GM12874 (cell line): ENCODE results near the gene ST14.

Experiments
- CTCF ChIP-seq: IDR thresholded peaks from 2 replicates; pipeline ENCODE4 v1.5.1; 2011; ENCODE audit warnings: low read depth, mild to moderate bottlenecking, control low read depth, low read length, moderate library complexity; ENCODE audit not compliant: insufficient read depth

ST14 gene

GRCh38 chr11:130137999-130138398 lies 21.6 kb upstream of the ST14 start:
- no peak for TF ChIP-seq CTCF

- TF ChIP-seq CTCF = no peak
Observed at GRCh38 chr11:130139401-130139800, 20.2 kb upstream of the ST14 start.

GRCh38 chr11:130141561-130142341 lies 17.8 kb upstream of the ST14 start:
- no peak for TF ChIP-seq CTCF

DNA sequence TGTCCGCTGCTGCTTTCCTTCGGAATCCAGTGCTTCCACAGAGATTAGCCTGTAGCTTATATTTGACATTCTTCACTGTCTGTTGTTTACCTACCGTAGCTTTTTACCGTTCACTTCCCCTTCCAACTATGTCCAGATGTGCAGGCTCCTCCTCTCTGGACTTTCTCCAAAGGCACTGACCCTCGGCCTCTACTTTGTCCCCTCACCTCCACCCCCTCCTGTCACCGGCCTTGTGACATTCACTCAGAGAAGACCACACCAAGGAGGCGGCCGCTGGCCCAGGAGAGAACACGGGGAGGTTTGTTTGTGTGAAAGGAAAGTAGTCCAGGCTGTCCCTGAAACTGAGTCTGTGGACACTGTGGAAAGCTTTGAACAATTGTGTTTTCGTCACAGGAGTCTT lies 15.4 kb upstream of the ST14 start:
- TF ChIP-seq CTCF = no peak

- no peak for TF ChIP-seq CTCF
Observed at GRCh38 chr11:130144861-130145281, 14.7 kb upstream of the ST14 start.

- no peak for TF ChIP-seq CTCF
Observed at GRCh38 chr11:130145311-130145812, 14.2 kb upstream of the ST14 start.

DNA sequence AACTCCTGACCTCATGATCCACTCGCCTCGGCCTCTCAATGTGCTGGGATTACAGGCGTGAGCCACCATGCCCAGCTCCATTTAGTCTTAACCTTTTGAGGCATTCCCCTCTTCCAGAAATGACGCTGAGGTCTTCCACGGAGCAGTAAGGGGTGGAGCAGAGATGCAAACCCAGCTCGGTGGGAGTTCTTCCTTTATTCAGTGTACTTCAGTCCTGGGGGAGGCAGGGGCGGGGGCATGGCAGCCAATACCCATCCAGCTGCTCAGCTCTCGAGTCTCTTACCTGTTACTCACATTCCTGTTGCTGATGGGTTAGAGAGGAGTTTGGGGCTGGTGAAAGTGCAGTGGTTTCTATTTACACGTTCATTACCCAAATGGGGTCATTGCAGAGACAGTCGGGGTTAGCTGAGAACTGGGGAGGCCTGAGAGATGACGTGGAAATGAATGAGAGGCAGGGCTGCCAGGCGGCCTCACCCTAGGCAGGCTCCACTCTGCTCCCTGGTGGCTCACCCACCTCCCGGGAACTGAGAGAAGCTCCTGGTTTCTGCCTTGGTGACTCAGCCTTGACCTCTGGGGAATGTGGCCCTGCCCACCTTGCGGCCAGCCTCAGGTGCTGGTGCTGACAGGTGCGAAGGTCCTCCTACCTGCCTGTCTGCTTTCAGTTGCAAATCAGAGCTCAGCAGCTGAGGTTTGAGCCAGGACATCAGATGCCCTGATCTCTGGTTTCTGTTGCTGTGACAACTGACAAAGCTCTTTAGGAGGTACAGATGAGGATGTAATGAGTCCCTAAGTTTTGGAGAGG lies 13.4 kb upstream of the ST14 start:
- TF ChIP-seq CTCF = no peak
